C4-2B (cell line): ENCODE results near the gene SYT9.

ENCODE experiments used
- ZFX ChIP-seq: fragments of 450-650 bp; IDR thresholded peaks from 2 replicates; pipeline ENCODE4 v1.6.1; 2017
- TF ChIP-seq, protein P1 (sequence below): fragments of 450-650 bp; conservative IDR thresholded peaks from 2 replicates; pipeline ENCODE4 v1.5.1; 2017; ENCODE audit warnings: mild to moderate bottlenecking

DNA sequence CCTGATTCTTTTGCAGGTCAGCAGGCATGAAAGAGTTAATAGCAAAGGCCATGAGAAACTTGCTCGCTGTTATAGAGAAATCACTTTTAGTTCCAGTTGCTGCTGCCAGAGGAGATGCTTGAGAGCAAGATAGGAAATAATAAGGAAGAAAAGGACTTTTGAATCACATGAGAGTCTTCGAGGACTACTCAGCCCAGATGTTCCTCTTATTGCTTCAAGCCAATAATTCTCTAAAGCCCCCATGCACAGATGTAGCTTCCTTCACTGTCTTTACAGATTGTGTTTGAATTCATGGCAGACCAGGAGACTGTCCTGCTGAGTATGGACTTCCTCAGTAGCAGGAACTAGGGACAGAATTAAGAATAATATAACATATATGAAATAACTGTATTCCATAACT lies 183.5 kb downstream of the SYT9 start:
- TF ChIP-seq, protein P1, sequence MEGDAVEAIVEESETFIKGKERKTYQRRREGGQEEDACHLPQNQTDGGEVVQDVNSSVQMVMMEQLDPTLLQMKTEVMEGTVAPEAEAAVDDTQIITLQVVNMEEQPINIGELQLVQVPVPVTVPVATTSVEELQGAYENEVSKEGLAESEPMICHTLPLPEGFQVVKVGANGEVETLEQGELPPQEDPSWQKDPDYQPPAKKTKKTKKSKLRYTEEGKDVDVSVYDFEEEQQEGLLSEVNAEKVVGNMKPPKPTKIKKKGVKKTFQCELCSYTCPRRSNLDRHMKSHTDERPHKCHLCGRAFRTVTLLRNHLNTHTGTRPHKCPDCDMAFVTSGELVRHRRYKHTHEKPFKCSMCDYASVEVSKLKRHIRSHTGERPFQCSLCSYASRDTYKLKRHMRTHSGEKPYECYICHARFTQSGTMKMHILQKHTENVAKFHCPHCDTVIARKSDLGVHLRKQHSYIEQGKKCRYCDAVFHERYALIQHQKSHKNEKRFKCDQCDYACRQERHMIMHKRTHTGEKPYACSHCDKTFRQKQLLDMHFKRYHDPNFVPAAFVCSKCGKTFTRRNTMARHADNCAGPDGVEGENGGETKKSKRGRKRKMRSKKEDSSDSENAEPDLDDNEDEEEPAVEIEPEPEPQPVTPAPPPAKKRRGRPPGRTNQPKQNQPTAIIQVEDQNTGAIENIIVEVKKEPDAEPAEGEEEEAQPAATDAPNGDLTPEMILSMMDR: no peak
- no peak for TF ChIP-seq ZFX
